HG03025 (cell line): ENCODE results near the gene NUPR2.
"Not testable (repeated sequence)": the region's sequence is repeated elsewhere in the genome, so short reads cannot be mapped to it uniquely, and the experiment has no call there.

Experiments used
- ATAC-seq: cut with Tn5 transposase; IDR thresholded peaks from one replicate; pipeline ENCODE4 v1.9.1; 2021; ENCODE audit warnings: mild to moderate bottlenecking, moderate library complexity; ENCODE audit not compliant: unreplicated experiment, low FRiP score

The NUPR2 gene, protein sequence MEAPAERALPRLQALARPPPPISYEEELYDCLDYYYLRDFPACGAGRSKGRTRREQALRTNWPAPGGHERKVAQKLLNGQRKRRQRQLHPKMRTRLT

DNA sequence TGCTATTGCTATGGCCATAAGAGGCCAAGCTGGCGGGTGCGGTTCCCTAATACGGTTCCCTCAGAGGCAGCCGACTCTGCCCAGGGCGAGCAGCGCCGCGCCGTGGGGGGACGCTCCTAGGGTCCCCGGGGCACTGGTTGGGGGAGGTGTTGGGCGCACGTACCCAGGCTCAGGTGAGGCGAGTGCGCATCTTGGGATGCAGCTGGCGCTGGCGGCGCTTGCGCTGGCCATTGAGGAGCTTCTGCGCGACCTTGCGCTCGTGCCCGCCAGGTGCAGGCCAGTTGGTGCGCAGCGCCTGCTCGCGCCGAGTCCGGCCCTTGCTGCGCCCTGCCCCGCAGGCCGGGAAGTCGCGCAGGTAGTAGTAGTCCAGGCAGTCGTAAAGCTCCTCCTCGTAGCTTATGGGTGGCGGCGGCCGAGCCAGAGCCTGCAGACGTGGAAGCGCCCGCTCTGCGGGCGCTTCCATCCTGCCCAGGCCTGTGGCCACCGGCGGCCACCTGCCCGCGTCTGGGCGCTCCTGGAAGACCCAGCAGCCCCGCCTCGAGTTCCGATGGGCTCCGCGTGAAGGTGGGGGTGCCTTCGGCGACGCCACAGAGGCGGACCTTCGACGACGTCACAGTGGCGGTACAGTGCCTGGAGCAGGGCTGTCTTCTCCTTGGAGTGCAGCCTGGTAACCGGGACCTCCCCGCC lies at the start of gene NUPR2:
Gene NUPR2, minus strand, starts transcription at position 566 of the 687 bp plus-strand sequence. Its CDS starts 103 bp downstream, at position 463.
- no peak for ATAC-seq

DNA sequence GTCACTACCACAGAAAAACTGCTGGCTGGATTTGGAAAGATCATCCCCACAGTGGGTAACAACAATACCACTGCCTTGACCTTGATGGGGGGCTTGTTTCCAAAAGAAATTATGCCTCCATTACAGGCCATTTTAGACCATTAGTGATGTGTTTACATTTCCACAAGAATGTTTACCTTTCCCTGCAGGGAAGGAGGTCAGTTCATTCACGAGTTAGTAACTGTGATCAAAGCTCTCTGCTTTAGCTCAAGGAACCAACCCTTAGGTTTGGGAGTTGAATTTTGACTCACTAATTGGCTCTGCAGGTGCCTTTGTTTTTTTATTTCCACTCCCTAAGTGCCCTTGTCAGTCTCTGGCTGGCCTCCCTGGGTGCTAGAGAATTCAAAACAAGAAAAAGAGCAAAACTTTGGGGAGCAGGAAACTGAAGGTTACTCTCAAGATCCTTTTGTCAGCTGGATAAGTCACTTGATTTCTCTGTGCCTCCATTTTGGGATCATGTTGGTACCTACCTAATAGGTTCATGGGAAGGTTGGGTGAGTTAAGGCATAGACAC lies 41.1 kb upstream of the NUPR2 start:
- no peak for ATAC-seq

DNA sequence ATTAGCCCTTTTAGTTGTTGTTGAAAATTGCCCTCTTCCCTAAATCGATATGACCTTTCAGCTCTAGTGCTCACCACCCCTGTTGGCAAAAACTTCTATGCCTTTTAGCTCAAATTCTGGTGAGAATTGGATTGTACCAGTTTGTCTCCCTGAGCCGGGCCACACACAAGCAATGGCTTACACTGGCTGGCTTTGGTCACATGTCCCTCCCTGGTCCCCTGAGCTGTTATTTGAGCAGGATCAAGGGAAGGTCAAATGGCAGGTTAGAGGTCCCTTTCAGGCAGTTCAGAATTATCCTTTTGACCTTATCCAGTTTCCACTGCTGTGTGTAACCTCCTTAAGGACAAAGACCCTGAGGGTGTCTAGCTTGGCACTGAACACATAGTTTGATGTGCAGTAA lies 14.8 kb upstream of the NUPR2 start:
- ATAC-seq: not testable (repeated sequence)

DNA sequence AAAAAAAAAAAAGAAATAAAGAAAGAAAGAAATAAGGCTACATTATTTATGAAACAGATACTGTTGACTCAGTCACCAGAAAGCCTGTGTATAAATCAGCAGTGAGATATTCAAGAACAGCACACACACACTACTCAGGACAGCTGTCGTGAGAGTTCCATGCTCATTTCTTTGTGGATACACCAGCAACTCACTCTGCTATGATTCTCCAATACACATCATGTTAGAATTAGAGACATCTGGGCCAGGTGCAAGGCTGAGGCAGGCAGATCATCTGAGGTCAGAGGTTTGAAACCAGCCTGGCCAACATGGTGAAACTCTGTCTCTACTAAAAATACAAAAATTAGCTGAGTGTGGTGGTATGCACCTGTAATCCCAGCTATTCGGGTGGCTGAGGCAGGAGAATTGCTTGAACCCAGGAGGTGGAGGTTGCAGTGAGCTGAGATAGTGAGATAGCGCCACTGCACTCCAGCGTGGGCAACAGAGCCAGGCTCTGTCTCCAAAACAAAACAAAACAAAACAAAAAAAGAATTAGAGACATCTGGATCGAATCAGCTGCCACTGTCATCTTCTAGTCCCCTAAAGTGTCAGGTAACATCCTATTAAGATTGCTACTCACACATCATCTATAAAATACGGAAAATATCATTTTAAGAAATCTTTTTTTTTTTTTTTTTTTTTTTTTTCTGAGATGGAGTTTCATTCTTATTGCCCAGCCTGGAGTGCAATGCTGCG lies 11.2 kb upstream of the NUPR2 start:
- ATAC-seq: no peak

DNA sequence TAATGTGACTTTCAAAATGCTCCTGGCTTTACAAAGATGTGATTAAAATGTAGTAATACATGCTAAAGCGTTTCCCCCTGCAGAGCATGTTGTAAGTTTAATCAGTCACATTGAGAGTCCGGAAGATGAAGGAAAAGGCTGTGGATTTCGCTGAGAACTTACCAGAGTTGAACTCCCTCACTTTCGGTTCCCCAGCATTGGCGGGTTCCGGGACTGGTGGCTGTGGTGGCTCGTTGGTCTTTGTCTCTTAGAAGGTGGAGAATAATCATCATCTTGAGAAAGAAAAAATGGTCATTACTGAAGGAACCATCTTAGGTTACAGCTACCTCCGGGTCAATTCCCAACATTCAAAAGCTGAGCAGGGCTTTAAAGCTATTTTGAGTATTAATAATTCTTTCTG lies 9.6 kb upstream of the NUPR2 start:
- no peak for ATAC-seq

DNA sequence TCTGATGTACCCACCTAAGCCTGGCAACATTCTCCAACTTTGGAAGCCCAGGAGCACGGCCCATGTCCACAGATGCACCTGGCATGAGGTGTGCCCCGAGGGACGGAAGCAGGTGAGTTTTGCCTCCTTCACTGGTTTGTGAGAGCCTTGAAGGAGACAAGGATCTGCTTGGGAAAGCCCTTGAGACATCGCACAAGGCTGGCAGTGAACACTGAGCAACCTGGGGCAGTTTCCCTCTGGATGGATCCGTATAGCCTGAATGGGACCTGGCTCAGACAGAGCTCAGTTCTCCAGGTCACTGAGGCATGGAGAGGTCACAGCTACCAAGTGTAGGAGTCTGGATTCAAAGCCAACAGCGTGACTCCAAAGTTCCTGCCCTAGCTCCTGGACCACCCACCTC lies 8.8 kb upstream of the NUPR2 start:
- no peak for ATAC-seq

DNA sequence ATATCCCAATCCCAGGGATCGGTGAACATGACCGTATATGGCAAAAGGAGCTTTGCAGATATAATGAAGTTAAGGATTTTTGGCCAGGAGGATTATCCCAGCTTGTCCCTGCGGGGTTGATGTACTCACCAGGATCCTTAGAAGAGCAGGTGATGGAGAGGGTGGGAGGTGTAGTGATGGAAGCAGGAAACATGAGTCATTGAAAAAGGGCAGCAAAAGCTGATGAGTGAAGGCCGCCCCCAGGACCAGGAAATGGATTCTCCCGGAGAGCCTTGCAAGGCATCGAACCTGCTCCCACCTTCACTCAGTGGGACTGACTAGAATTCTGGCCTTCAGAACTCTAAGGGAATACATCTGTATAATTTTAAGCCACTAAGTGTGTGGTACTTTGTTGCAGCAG lies 5.2 kb upstream of the NUPR2 start:
- no peak for ATAC-seq

DNA sequence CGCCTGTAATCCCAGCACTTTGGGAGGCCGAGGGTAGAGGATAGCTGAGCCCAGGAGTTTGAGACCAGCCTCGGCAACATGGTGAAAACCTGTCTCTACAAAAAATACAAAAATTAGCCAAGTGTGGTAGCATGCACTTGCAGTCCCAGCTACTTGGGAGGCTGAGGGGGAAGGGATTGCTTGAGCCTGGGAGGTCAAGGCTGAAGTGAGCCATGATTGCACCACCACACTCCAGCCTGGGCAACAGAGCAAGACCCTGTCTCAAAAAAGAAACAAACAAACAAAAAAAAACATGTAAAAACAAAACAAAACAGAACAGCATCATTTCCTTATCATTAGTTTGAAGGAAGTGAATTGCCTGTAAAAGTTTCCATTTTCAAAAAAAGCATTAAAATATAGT lies 4.0 kb downstream of the NUPR2 start:
- not testable (repeated sequence) for ATAC-seq

DNA sequence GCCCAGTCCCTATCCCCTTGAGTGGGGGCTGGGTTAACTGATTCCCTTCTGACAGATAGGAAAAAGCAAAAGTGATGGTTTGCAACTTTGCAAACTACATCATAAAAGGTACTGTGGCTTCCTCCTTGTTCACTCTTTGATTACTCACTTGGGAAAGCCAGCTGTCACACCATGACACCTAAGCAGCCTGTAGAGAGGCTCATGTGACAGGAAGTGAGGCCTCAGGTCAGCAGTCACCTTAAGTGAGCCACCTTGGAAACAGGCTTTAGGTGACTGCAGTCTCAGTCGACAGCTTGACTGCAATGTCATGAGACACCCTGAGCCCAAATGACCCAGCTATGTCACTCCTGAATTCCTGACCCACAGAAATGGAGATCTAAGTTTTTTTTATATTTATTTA lies 5.6 kb downstream of the NUPR2 start:
- no peak for ATAC-seq

DNA sequence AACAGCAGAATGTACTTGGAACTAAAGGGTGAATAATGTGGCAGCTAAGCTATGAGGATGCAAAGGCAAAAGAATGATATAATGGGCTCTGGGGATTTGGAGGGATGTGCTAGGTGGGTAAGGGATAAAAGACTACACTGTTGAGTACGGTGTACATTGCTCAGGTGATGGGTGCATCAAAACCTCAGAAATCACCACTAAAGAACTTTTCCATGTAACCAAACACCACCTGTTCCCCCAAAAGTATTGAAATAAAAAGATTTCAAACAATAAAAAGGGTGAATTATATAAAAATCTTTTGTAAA lies 8.3 kb downstream of the NUPR2 start:
- ATAC-seq: no peak

DNA sequence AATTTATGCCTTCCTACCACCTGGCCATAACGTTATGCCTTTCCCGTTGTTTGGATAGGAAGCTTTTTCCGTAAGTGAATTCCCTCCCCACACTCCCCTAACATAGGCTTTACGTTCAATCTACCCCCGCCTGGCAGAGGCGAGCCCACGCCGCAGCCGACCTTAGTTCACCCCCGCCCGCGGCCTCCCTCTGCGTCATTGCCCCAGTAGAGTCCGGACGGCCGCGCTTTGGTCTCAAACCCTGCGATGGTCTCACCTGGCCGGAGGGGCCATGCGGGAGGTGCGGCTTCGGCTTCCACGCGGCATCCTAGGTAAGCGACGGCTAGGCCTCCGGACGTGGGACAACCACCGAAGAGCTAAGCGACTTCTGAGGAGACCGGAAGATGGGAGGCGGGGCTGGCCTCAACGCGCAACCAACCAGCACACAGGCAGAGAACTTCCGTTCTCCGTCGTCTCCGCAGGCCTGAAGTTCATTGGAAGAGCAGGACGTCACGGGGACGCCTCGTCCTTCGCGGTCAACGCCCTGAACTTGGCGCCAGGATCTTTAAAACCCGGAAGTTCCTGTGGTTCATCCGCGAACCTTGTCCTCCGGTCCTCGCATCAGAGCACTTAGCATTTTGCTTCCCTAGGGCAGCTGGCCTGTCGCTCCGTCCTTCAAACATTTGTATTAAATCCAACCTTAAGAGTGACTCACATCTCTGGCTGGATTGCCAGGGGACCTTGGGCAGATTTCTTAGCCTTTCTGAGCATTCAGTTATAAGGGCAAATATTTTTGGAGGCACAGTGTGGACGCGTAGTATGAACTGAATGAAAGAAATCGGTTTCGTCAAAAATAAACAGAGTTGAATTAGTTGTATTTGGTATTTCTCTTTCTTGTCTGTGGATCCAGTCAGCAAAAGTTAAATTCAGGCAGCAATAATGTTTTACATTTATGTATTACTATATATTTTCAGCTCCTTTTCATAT lies 9.8 kb downstream of the NUPR2 start, which contains the start of gene CHCHD2:
Gene CHCHD2, minus strand, starts transcription at position 369 of the 966 bp plus-strand sequence. Its CDS starts 63 bp downstream, at position 306.
- ATAC-seq: peak; percentile 99

DNA sequence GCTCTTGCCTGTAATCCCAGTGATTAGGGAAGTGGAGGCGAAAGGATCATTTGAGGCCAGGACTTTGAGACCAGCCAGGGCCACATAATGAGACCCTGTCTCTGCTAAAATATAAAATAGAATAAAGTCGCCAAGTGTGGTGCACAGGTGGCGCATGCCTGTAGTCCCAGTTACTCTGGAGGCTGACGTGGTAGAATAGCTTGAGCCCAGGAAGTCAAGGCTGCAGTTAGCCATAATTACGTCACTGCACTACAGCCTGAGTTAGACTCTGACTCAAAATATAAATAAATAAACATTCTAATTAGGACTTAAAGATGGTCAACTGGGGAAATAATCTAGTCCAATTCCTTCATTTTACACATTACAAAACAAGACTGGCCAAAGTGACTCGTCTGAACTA lies 10.7 kb downstream of the NUPR2 start:
- ATAC-seq: no peak

DNA sequence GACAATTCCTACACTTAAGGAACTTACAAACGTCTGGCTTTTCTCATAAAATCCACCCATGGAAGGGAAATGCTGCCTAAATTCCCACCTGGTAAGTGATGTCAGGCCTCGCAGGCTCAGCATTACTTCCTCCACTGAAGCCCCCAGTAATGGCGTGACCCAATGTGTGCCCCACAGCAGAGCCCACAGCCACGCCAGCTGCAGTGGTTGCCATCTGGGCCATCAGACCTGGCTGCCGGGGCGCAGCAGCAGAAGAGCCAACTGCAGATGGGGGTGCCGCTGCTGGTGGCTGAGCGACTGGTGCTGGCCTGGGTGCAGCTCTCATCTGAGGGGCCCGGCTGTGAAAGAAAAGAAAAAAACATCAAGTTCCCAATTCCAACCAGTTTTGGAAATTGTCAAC lies 12.1 kb downstream of the NUPR2 start:
- not testable (repeated sequence) for ATAC-seq

DNA sequence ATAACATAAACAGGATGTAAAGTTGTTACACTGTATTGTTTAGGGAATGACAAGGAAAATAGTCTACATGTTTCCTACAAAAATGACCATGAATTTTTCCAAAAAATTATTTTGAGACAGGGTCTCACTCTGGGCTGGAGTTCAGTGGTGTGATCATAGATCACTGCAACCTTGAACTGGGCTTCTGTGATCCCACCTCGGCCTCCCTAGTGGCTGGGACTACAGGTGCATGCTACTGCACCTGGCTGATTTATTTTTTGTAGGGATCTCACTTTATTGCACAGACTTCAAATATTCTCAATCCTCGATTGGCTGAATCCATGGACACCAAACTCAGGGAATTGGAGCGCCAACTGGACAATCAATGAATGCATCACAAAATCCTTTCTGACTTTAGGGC lies 16.6 kb downstream of the NUPR2 start:
- no peak for ATAC-seq

DNA sequence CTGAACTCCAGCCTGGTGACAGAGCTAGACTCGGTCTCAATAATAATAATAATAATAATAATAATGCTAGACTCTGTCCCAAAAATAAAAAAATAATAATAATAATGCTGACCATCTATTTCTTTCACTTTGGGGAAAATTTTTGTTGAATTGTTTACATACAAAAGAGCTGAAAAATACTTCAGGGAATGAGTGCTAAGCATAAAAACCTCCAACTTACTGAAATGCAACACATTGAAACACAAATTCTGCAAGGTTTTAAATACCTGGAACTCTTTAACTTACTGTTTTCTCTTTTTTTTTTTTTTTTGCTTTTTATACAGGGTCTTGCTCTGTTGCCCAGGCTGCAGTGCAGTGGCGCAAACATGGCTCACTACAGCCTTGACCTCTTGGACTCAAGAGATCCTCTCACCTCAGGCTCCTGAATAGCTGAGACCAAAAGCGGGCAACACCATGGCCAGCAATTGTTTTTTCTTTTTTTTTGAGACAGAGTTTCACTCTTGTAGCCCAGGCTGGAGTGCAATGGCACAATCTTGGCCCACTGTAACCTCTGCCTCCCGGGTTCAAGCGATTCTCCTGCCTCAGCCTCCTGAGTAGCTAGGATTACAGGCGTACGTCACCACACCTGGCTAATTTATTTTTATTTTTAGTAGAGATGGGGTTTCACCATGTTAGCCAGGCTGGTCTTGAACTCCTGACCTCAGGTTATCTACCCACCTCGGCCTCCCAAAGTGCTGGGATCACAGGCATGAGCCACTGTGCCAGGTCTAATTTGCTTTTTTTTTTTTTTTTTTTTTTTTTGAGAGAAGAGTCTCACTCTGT lies 17.8 kb downstream of the NUPR2 start:
- not testable (repeated sequence) for ATAC-seq

DNA sequence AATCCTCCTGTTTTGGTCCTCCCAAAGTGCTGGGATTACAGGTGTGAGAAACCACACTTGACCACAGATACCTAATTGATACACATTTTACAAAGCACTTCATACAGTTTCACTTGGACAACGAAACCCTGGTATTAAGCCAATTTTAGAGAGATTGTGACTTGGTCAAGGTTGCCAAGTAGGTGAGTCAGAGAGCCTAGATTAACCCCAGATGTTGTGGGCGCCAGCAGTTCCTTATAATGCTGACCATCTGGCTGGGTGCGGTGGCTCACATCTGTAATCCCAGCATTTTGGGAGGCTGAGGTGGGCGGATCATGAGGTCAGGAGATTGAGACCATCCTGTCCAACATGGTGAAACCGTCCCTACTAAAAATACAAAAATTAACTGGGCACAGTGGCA lies 18.5 kb downstream of the NUPR2 start:
- no peak for ATAC-seq

DNA sequence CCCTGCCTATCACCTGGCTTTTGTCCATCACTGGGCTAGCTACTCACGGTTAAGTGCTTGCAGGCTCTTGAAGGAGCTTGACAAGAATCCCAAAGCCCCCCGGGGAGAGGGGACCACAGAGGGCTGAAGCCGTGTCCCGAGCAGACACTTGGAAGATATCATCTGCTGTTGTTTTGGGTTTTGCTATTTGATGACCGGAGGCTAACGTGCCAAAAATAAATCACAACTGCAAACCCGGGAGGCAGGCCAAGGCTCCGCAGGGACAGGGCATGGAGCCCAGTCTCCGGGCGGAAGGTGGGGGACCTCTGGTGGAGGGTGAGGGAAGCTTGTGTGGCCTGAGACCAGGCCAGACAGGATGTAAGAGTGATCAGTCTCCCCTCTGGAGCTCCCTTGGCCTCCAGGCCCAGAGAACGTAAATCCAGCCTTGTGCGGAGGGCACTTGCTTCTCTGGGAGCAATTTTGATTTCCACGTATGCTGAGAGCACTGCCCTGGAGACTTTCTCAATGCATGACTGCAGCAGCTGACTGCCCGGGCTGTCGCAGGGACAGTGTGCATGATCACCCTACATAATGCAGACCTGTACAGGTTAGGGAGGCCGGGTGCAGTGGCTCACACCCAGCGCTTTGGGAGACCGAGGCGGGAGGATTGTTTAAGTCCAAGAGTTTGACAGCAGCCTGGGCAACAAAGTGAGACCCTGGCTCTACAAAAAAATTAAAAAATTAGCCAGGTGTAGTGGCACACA lies 23.3 kb downstream of the NUPR2 start, which contains the start of gene PHKG1:
Gene PHKG1, minus strand, starts transcription at position 164 of the 743 bp plus-strand sequence. CDS start 4,011 bp downstream, outside the sequence.
- no peak for ATAC-seq

DNA sequence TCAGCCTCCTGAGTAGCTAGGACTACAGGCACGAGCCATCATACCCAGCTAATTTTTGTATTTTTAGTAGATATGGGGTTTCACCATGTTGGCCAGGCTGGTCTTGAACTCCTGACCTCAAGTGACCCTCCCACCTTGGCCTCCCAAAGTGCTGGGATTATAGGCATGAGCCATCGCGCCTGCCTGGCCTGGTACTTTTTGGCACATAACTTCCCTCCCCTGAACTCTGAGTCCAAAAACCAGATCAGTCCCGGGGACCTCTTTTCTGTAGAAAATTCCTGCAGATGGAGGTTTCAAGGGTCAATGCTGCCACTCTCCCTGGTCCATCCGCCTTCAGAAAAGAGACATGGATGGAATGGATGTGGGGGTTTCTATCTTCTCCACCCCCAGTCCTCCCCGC lies 23.8 kb downstream of the NUPR2 start:
- ATAC-seq: not testable (repeated sequence)

DNA sequence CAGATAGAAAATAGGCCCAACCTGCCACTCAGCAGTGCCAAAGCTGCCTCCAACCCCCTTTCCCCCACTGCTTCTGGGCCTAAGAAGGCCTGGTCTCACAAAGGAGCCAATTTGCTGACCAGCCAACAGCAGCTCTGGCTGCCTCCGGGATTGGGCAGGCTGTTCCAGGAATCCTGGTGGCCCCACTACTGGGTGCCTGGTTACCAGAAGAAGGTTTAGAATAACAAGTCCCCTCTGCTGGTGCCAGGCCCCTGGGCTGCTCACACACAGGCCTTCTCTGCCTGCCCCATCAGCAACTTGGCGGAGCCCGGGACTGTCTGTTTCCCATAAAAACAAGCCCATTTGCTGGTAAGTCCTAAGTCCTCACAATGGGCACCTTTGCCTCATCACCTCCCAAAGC lies 24.6 kb downstream of the NUPR2 start:
- no peak for ATAC-seq
